Lung (tissue), 12 donors: ENCODE data around the gene PELI3. TPM values are rescaled to one million over a fixed set of nuclear protein-coding genes. Genes with fewer than 3 reads are reported as not detected.
A peak's percentile ranks its signal among the peaks of the same experiment; 100 is the strongest.

Experiments used
- ATAC-seq: fragments of 200-7000 bp; cut with Tn5 transposase; one replicate; pipeline ENCODE4 v1.9.1; 2020; ENCODE audit warnings: moderate number of reproducible peaks; ENCODE audit not compliant: insufficient read depth, low FRiP score
- DNase-seq, 3 donors: peaks; one replicate each; pipeline ENCODE4 v3.0.0-alpha.2; 2013 to 2017
- H3K27ac ChIP-seq, 2 donors: one replicate each; pipeline ENCODE4 v1.5.1; 2013; ENCODE audit warnings: mild to moderate bottlenecking in 2 of 2, moderate library complexity in 2 of 2, control low read depth in 1 of 2, inconsistent platforms in 1 of 2, low read depth in 1 of 2, low read length in 1 of 2
- H3K27me3 ChIP-seq, 3 donors: one replicate each; pipeline ENCODE4 v1.5.1; 2013; ENCODE audit warnings: low read length in 2 of 3; ENCODE audit not compliant: control insufficient read depth in 3 of 3, insufficient read depth in 3 of 3
- H3K36me3 ChIP-seq, 4 donors: one replicate each; pipeline ENCODE4 v1.5.1; 2013; ENCODE audit warnings: low read length in 4 of 4, mild to moderate bottlenecking in 1 of 4, moderate library complexity in 1 of 4; ENCODE audit not compliant: control insufficient read depth in 4 of 4, insufficient read depth in 4 of 4
- H3K4me1 ChIP-seq, 5 donors: one replicate each; pipeline ENCODE4 v1.5.1; 2013; ENCODE audit warnings: low read length in 5 of 5, mild to moderate bottlenecking in 2 of 5, moderate library complexity in 1 of 5; ENCODE audit not compliant: control insufficient read depth in 5 of 5, insufficient read depth in 5 of 5
- H3K4me3 ChIP-seq: one replicate; pipeline ENCODE4 v1.5.1; 2013; ENCODE audit warnings: mild to moderate bottlenecking, control low read depth, moderate library complexity
- H3K9ac ChIP-seq, 2 donors: one replicate each; pipeline ENCODE4 v1.5.1; 2013; ENCODE audit warnings: low read length in 2 of 2, control low read depth in 1 of 2; ENCODE audit not compliant: insufficient read depth in 1 of 2
- H3K9me3 ChIP-seq, 4 donors: one replicate each; pipeline ENCODE4 v1.5.1; 2013; ENCODE audit warnings: low read length in 3 of 4, mild to moderate bottlenecking in 1 of 4, moderate library complexity in 1 of 4; ENCODE audit not compliant: control insufficient read depth in 4 of 4, insufficient read depth in 3 of 4
- CTCF ChIP-seq: IDR thresholded peaks from 2 replicates; pipeline ENCODE4 v1.5.1; 2012; ENCODE audit warnings: mild to moderate bottlenecking; ENCODE audit errors: control extremely low read depth, extremely low read depth
- WGBS, 2 donors: extraction: QIAGEN DNeasy Blood & Tissue Kit; methylation state at CpG; one replicate each; pipeline ENCODE4 v1.1.7; 2013; 5-methylcytosine and 5-hydroxymethylcytosine counted together
- polyA plus RNA-seq, 2 donors: library from polyadenylated mRNA; stranded (reverse); fragments of 200-250 nt; gene quantifications; one replicate each; pipeline ENCODE4 v1.2.1, GENCODE V29; 2013
- total RNA-seq, 2 donors: library from RNA; depleted of rRNA in 1 of 2; stranded (reverse); fragments of >200 nt in 1 of 2; gene quantifications; one replicate each; pipeline ENCODE4 v1.2.1, GENCODE V29; 2014 to 2021
- donor health status: control.
- donor health status: control.
- donor health status: Bipolar disorder and iron deficiency.
- donor health status: healthy.
- donor health status: DM: yes; HTN: yes; CAD: no.

The PELI3 gene
- total and polyA plus RNA-seq, 4 donors, result 4.9 to 12.6 (median 7.5) TPM

GRCh38 chr11:66464916-66465315 lies 1.8 kb upstream of the PELI3 start:
- ATAC-seq, result no peak
- 60 to 100% methylated on average over 1 of the region's 1 CpG for WGBS, 2 donors

GRCh38 chr11:66465373-66466224 lies 1.1 kb upstream of the PELI3 start:
- ATAC-seq (no peak), DNase-seq (no peak)
- peaks cover 0 to 11% (median 6%) of the 10 kb centered on the region in 5 donors for H3K4me1 ChIP-seq
- H3K36me3 ChIP-seq, result peaks cover 0 to 5% (median 2%) of the 10 kb centered on the region in 4 donors
- TF ChIP-seq CTCF, result no peak
- H3K27ac ChIP-seq, result no peak overlapping the region
- H3K9ac ChIP-seq, result peak overlapping the region in 1 of 2 donors; percentile 42
- H3K27me3 ChIP-seq, result no peaks in the 10 kb centered on the region
- H3K9me3 ChIP-seq, result no peaks in the 10 kb centered on the region
- H3K4me3 ChIP-seq, result no peak overlapping the region
- 45 to 49% methylated on average over 18 to 19 of the region's 19 CpGs for WGBS, 2 donors

More at GRCh38 chr11:66464916-66465315, 1.8 kb upstream of the PELI3 start:
- peaks cover 0 to 5% (median 0%) of the 10 kb centered on the region in 4 donors for H3K36me3 ChIP-seq
- H3K4me3 ChIP-seq, result no peak overlapping the region
- H3K27ac ChIP-seq, result no peak overlapping the region
- H3K4me1 ChIP-seq, result peaks cover 0 to 11% (median 6%) of the 10 kb centered on the region in 5 donors
- H3K9ac ChIP-seq, result no peak overlapping the region
- DNase-seq, result no peak
- H3K27me3 ChIP-seq, result no peaks in the 10 kb centered on the region
- TF ChIP-seq CTCF, result no peak
- no peaks in the 10 kb centered on the region for H3K9me3 ChIP-seq

- WGBS, 2 donors, result 2% methylated on average over 43 to 72 of the region's 72 CpGs
- Histone ChIP-seq H3K4me3 (peak overlapping the region; percentile 43), H3K27ac (peak overlapping the region; percentile 6 to 11), H3K36me3 (peaks cover 0 to 5% (median 2%) of the 10 kb centered on the region in 4 donors), H3K9ac (peak overlapping the region; percentile 27 to 55), H3K27me3 (no peaks in the 10 kb centered on the region), H3K9me3 (no peaks in the 10 kb centered on the region), H3K4me1 (peaks cover 0 to 11% (median 6%) of the 10 kb centered on the region in 5 donors)
- ATAC-seq (no peak), DNase-seq (peak; percentile 31 to 49 (median 42))
- TF ChIP-seq CTCF, result no peak
Observed at GRCh38 chr11:66467034-66467659, 442 bp downstream of the PELI3 start.
